Measurements from ENCODE around the gene GULP1.
"Not testable (repeated sequence)": the region's sequence is repeated elsewhere in the genome, so short reads cannot be mapped to it uniquely, and the experiment has no call there.

The GULP1 gene

DNA sequence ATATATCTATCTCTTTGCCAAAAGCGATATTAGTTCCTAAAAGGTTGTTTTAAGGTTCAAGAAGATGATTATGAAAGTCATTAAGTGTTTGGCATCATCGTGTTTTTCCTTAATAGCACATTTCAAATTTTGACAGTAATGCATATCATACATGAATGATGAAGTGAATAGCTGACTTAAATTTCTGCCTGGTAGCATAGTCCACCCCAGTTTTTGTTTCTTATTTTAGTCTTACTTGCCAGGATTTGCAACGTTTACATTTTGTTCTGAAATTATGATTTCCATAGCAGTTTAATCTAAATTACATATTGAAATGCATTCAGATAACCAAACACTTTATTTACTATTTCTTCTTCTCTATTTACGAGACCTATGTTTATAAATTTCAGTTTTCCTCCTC lies 201.1 kb downstream of the GULP1 start:
- no peak for DNase-seq

- no peak for DNase-seq
Observed at GRCh38 chr2:188494906-188495305, 203.2 kb downstream of the GULP1 start.

- no peak for DNase-seq
Observed at GRCh38 chr2:188495969-188496431, 204.3 kb downstream of the GULP1 start.

DNA sequence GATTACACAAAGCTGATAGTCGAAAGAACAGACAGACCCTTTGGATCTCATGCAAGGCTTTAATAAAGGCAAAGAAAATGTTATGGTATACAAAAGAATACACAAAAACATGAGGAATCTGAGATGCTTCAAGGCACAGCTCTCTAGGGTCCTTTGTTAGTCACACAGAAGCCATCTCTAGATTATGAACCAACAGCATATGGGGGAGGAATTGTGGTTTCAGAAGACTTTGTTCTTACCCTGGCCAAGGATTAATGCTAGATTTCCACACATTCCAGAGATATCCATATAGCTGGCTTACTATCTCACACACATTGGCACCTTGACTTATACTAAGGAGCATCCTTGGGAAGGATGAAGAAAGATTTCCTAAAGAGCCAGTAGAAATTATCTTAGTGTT lies 206.1 kb downstream of the GULP1 start:
- DNase-seq, result no peak

- DNase-seq, result no peak
Observed at GRCh38 chr2:188503975-188504374, 212.3 kb downstream of the GULP1 start.

DNA sequence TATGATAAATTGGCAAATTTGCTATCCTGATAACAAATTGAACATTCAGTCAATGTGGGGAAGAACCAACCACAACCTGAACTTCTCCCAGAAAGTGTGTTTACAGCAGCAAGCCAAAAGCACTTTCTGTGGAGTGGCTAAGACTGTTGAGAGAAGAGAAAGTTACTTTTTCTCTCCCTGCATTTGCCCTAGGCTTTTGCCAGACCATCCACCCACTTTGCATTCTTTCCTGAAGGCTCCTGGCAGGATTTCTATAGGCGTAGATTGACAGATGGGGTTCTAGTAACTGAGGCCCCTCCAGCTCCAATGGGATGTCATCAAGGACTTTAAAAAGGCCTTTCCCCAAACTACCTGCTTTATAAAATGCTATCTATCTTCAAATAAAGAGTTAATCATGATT lies 215.2 kb downstream of the GULP1 start:
- DNase-seq, result no peak

DNA sequence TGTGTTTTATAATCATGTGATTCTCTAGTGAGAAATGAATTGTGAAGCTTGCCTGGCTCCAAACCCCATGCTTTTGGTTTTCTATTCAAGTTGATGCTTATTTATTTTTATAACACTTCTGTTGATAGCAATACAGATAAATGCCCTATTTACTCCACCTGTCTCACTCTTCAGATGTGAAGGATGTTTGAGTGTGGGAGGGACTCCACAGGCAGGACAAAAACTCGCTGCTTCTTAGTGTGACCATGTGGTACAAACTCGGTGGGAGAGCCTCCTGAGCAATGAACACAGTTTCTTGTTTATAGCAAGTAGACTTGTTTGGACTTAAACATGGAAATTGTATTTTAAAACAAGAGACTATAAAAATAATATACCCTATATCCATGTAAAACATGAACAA lies 219.7 kb downstream of the GULP1 start:
- DNase-seq, result no peak

GRCh38 chr2:188512456-188512855 lies 220.8 kb downstream of the GULP1 start:
- peak; percentile 7 for DNase-seq

GRCh38 chr2:188515918-188516317 lies 224.2 kb downstream of the GULP1 start:
- no peak for DNase-seq

DNA sequence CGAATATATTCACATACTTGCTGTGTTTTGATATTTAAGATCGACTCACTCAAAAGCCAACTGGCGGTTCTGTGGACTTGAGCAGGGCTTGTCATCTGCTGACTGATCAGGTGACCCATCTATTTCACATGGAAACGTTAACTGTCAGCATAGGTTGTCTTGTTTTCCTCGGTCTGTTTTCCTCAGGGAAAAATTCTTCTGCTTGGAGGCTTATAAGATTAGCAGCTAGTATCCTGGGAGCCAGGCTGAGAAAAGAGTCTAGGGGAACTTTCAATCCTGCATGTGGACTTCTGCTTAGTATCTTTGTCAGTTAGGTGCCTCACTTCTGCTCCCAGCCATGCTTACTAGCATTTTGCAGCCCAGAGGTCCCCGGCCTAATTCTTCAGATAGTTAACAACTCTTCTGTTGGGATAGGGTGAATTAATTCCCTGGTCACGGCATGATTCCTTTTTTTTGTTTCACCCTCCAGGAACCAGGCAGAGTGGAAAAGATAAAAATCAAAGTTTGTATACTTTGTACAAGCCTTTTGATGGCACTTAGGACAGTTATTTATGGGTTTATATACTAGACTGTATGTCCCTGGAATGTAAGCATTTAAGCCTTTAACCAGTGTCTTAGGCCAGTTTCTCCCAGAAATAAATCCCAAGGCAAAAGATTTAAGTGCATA lies 226.0 kb downstream of the GULP1 start:
- no peak for DNase-seq

DNA sequence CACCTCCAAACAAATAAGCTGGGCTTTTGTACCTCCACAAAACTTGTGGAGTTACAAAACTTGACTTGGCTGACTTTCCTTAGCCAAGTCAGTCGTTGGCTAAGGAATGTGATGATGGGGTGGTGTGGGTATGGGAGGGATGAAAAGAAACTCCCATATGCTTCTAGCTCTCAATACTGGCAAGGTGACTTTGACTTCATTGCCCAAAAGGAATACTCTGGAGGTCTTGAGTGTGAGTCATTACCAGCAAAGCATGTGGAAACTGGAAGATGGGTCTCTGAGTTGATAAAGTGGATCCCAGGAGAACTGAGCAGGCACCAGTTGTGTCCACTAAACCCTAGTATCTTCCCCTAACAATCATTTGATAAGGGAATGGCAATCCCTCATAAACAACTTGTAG lies 226.7 kb downstream of the GULP1 start:
- no peak for DNase-seq

DNA sequence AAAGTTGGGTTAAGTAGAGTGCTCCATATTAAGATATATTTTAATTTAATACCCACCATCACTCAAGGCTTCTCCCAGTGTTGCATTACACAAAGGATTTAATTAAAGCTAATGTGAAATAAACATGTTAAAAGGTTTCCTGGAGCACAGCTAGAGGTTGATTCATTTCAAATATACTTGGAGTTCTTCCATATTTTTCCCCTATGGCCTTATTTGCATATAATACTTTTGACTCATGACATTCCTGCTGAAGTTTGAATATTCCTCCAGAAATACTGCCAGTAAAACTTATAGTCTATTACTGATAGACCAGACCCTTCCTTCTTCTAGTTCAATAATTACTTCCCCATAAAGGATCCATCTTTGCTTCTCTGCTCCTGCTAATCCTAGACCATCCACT lies 227.5 kb downstream of the GULP1 start:
- DNase-seq, result no peak

DNA sequence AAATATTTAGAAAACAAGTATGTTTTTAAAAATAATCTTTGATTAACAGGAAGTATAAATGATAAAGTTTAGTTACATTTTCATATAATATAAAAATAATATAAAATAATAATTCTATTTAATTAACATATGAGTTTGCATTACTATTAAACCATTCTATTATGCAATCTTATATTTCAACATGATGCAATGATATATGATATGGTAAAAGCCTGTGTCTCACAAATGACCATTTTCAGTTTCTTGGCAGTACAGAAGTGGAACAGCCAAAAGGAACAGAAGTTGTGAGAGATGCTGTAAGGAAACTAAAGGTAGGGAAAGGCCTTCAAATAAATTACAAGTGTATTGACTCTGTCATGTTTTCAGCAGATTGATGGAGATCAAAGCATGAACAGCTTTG lies 230.8 kb downstream of the GULP1 start:
- no peak for DNase-seq

DNA sequence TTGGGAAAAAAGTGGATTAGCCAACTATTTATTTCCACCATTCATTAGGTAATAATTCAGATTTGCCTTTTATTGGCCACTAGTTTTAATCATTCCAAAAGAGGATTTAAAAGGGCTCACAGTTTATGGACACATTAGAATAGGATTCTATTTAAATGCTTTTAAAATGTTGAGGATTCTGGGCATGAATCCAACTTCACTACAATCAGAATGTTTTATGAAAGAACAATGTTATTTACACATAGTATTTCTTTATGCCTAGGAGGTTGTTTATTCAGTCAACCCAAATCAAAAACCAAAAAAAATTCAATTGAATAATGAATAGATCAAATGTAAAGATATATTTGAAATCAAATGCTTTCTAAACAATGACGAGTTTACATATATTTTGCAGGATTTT lies 232.2 kb downstream of the GULP1 start:
- no peak for DNase-seq

GRCh38 chr2:188524519-188525113 lies 232.9 kb downstream of the GULP1 start:
- no peak for DNase-seq

- DNase-seq, result no peak
Observed at GRCh38 chr2:188526701-188527100, 235.0 kb downstream of the GULP1 start.

DNA sequence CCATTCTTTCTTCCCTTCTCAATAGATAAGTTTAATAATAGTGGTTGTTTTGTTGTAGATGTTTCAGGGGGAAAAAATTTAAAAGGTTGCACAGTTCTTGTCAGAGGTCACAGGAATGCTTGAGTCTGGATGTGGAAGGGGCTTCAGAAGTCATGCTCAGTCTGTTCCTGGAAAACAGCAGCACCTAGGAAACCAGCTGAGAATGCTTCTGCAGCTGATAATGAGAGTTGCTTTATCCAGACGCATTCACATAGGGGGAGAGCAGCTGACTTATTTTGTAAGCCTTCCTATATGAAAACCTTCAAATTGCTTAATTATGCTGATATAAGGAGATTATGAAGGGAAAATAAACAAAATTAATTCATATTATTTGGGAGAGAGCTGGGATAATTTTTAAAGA lies 235.5 kb downstream of the GULP1 start:
- no peak for DNase-seq

DNA sequence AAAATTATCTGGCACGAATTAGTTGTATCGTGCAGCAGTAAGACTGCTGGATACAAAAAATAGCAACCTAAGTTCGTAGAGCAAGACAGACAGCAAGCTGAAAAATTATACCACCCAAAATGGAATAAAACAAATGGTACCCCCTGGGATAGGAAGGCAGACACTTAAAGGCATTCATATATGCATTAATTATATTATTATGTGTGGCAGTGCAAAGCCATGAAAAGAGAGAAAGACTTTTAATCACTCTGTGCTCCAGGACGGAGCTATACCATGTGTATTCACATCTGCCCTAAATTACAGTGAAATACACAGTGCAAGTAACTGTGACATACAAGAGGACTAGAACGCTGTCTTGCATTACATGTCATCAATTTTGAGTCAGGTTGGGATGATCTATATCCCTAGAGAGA lies 235.9 kb downstream of the GULP1 start:
- no peak for DNase-seq

- no peak for DNase-seq
Observed at GRCh38 chr2:188529710-188530109, 238.0 kb downstream of the GULP1 start.

GRCh38 chr2:188534875-188535274 lies 243.2 kb downstream of the GULP1 start:
- DNase-seq, result no peak

GRCh38 chr2:188551671-188552070 lies 260.0 kb downstream of the GULP1 start:
- DNase-seq, result no peak

GRCh38 chr2:188557081-188557480 lies 265.4 kb downstream of the GULP1 start:
- no peak for DNase-seq

DNA sequence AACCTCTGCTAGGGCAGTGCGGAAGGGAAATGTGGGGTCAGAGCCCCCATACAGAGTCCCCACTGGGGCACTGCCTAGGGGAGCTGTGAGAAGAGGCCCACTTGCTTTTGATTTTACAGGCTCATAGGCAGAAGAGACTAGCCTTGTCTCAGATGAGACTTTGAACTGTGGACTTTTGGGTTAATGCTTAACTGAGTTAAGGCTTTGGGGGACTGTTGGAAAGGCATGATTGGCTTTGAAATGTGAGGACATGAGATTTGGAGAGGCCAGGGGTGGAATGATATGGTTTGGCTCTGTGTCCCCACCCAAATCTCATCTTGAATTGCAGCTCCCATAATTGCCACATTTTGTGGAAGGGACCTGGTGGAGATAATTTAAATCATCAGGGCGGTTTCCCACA lies 267.8 kb downstream of the GULP1 start:
- not testable (repeated sequence) for DNase-seq

- DNase-seq, result no peak
Observed at GRCh38 chr2:188561473-188561979, 269.9 kb downstream of the GULP1 start.

Data from NCI-H2171 (cell line).